Esophagus squamous epithelium (tissue), 4 donors: Measurements from ENCODE around the gene AIRE.

Source experiments
- POLR2A ChIP-seq, 4 donors: fragments of 450-650 bp; IDR thresholded peaks; one replicate each; pipeline ENCODE4 v1.6.1; 2017; ENCODE audit warnings: antibody characterized with exemption in 4 of 4, mild to moderate bottlenecking in 4 of 4, moderate library complexity in 3 of 4
- TF ChIP-seq, protein P1 (sequence below), 6 experiments: fragments of 450-650 bp in 4 of 6; fragments of 200-600 bp in 2 of 6; sonication (generic) in 2 of 6; IDR thresholded peaks; one replicate each; pipeline ENCODE4 v1.5.1; 2016 to 2019; ENCODE audit warnings: antibody characterized with exemption in 6 of 6, mild to moderate bottlenecking in 4 of 6, moderate library complexity in 4 of 6

DNA sequence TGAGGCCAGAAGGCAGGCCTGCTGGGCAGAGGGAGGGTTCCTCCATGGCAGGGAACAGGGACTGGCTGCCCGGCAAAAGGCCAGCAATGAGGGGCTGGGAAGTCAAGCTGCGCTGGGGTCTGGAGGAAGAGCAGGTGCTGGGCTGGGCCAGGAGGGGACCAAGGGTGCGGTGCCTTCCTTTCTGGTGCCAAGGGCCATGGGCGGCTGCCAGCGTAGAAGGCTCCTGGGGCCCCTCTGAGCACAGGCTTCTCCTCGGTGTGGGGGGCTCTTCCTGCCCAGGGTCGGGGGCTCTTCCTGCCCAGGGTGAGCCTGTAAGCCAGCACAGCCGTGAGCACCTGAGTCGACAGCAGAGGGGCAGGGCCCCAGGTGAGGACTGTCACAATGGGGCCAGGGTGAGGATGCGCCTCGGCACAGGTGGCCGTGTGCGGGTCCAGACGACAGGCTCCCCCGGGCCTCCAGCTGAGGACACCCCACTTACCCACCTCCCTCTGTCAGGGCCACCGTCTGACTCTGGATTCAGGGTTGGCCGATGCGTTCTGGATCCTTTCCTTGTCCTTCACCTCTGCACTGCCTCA lies 13.3 kb upstream of the AIRE start:
- TF ChIP-seq, protein P1, sequence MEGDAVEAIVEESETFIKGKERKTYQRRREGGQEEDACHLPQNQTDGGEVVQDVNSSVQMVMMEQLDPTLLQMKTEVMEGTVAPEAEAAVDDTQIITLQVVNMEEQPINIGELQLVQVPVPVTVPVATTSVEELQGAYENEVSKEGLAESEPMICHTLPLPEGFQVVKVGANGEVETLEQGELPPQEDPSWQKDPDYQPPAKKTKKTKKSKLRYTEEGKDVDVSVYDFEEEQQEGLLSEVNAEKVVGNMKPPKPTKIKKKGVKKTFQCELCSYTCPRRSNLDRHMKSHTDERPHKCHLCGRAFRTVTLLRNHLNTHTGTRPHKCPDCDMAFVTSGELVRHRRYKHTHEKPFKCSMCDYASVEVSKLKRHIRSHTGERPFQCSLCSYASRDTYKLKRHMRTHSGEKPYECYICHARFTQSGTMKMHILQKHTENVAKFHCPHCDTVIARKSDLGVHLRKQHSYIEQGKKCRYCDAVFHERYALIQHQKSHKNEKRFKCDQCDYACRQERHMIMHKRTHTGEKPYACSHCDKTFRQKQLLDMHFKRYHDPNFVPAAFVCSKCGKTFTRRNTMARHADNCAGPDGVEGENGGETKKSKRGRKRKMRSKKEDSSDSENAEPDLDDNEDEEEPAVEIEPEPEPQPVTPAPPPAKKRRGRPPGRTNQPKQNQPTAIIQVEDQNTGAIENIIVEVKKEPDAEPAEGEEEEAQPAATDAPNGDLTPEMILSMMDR (IDR thresholded peaks at IDR 0.05): no peak
- no peak for TF ChIP-seq POLR2A (IDR thresholded peaks at IDR 0.05)
